Astrocyte (in vitro differentiated cells and primary cell): ENCODE results near the gene TOP2B.

Experiments
- CTCF ChIP-seq: IDR thresholded peaks from 2 replicates; pipeline ENCODE4 v1.5.1; 2011; ENCODE audit warnings: low read depth, mild to moderate bottlenecking, inconsistent platforms, low read length, moderate library complexity; ENCODE audit not compliant: insufficient read depth
- EZH2 ChIP-seq: IDR thresholded peaks from 2 replicates; pipeline ENCODE4 v1.6.1; 2012; ENCODE audit warnings: mild to moderate bottlenecking, low read length, inconsistent platforms; ENCODE audit not compliant: insufficient read depth

GRCh38 chr3:25665315-25666280 is 891 bp upstream of the TOP2B start:
- TF ChIP-seq CTCF: no peak
- no peak for TF ChIP-seq EZH2
